Small intestine (tissue), 7 donors: ENCODE measurements around the gene P4HA2. TPM values are rescaled to one million over a fixed set of nuclear protein-coding genes. Genes with fewer than 3 reads are reported as not detected.
A peak's percentile ranks its signal among the peaks of the same experiment; 100 is the strongest.
"Not testable (repeated sequence)": the region's sequence is repeated elsewhere in the genome, so short reads cannot be mapped to it uniquely, and the experiment has no call there.

Experiments used
- DNase-seq, 2 donors: peaks; one replicate each; pipeline versions ENCODE4 v3.0.0 to v3.0.0-alpha.2; 2013
- FAIRE-seq: peaks from 2 replicates; lab custom pipeline; 2012; peaks lifted over from hg19 to GRCh38; lab: Jason Lieb, UNC
- H3K27ac ChIP-seq, 3 donors: one replicate each; pipeline ENCODE4 v1.5.1; 2013; ENCODE audit warnings: low read length in 2 of 3, mild to moderate bottlenecking in 2 of 3, control low read depth in 1 of 3, inconsistent platforms in 1 of 3, low read depth in 1 of 3, moderate library complexity in 1 of 3
- H3K27me3 ChIP-seq, 3 donors: one replicate each; pipeline ENCODE4 v1.6.1; 2013; ENCODE audit warnings: low read length in 3 of 3, inconsistent platforms in 1 of 3; ENCODE audit not compliant: control insufficient read depth in 3 of 3, insufficient read depth in 3 of 3
- H3K36me3 ChIP-seq, 3 donors: one replicate each; pipeline ENCODE4 v1.6.1; 2013; ENCODE audit warnings: low read length in 3 of 3, inconsistent platforms in 1 of 3, low read depth in 1 of 3, mild to moderate bottlenecking in 1 of 3, moderate library complexity in 1 of 3; ENCODE audit not compliant: control insufficient read depth in 3 of 3, insufficient read depth in 2 of 3
- H3K4me1 ChIP-seq, 3 donors: one replicate each; pipeline ENCODE4 v1.6.1; 2013; ENCODE audit warnings: low read length in 2 of 3, inconsistent platforms in 1 of 3, low read depth in 1 of 3, mild to moderate bottlenecking in 1 of 3, moderate library complexity in 1 of 3; ENCODE audit not compliant: control insufficient read depth in 3 of 3, insufficient read depth in 2 of 3
- H3K4me3 ChIP-seq, 3 donors: one replicate each; pipeline ENCODE4 v1.5.1; 2013; ENCODE audit warnings: low read length in 3 of 3, control low read depth in 1 of 3, inconsistent platforms in 1 of 3, low read depth in 1 of 3, mild to moderate bottlenecking in 1 of 3, moderate library complexity in 1 of 3
- H3K9me3 ChIP-seq, 2 donors: one replicate each; pipeline ENCODE4 v1.6.1; 2013; ENCODE audit warnings: low read depth in 1 of 2, low read length in 1 of 2; ENCODE audit not compliant: control insufficient read depth in 2 of 2, insufficient read depth in 1 of 2
- WGBS, 3 donors: extraction: QIAGEN DNeasy Blood & Tissue Kit; methylation state at CpG; one replicate each; pipeline ENCODE4 v1.1.7; 2013; 5-methylcytosine and 5-hydroxymethylcytosine counted together
- polyA plus RNA-seq, 4 donors: library from polyadenylated mRNA; stranded (reverse) in 3 of 4; unstranded in 1 of 4; fragments of 200-250 nt in 3 of 4; fragments of 120-200 nt in 1 of 4; gene quantifications; one replicate each; pipeline versions ENCODE4 v1.2.1 to v1.2.3, GENCODE V29; 2013
- donor health status: healthy with polysubstance abuse.
- donor health status: control.
- donor health status: control.
- donor health status: Bipolar disorder and iron deficiency.
- donor health status: healthy.

Gene P4HA2
- polyA plus RNA-seq, 4 donors, result 15.7 to 34.3 (median 22.0) TPM

- H3K4me3 ChIP-seq, H3K9me3 ChIP-seq, H3K36me3 ChIP-seq, H3K4me1 ChIP-seq, H3K27me3 ChIP-seq, DNase-seq, FAIRE-seq, H3K27ac ChIP-seq: not testable (repeated sequence)
- 84 to 97% (median 86%) methylated on average over 2 to 3 of the region's 5 CpGs for WGBS, 3 donors
Observed at GRCh38 chr5:132161574-132162326, 65.9 kb downstream of the P4HA2 start.

DNA sequence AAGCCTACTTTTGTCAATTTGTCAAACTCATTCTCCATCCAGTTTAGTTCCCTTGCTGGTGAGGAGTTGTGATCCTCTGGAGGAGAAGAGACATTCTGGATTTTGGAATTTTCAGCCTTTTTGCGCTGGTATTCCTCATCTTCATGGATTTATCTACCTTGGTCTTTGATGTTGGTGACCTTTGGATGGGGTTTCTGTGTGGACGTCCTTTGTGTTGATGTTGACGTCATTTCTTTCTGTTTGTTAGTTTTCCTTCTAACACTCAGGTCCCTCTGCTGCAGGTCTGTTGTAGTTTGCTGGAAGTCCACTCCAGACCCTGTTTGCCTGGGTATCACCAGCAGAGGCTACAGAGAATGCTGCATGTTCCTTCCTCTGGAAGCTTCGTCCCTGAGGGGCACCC lies 71.2 kb downstream of the P4HA2 start:
- Histone ChIP-seq H3K27me3 (no peaks in the 10 kb centered on the region), H3K27ac (no peak overlapping the region), H3K36me3 (no peaks in the 10 kb centered on the region), H3K4me3 (no peak overlapping the region), H3K9me3 (no peaks in the 10 kb centered on the region), H3K4me1 (no peaks in the 10 kb centered on the region)
- WGBS, 3 donors, result 41 to 73% (median 56%) methylated on average over 4 of the region's 4 CpGs
- DNase-seq (no peak), FAIRE-seq (no peak)

- Histone ChIP-seq H3K9me3 (no peaks in the 10 kb centered on the region), H3K36me3 (no peaks in the 10 kb centered on the region), H3K4me3 (no peak overlapping the region), H3K4me1 (no peaks in the 10 kb centered on the region), H3K27ac (no peak overlapping the region), H3K27me3 (no peaks in the 10 kb centered on the region)
- no peak for FAIRE-seq
- DNase-seq, result no peak
- 32 to 60% (median 53%) methylated on average over 2 of the region's 2 CpGs for WGBS, 3 donors
Observed at GRCh38 chr5:132150565-132150964, 77.1 kb downstream of the P4HA2 start.

GRCh38 chr5:132147663-132148062 lies 80.0 kb downstream of the P4HA2 start:
- DNase-seq (no peak), FAIRE-seq (no peak)
- Histone ChIP-seq H3K36me3 (no peaks in the 10 kb centered on the region), H3K9me3 (peaks cover 0 to 5% of the 10 kb centered on the region in 2 donors), H3K27me3 (no peaks in the 10 kb centered on the region), H3K4me3 (no peak overlapping the region), H3K4me1 (no peaks in the 10 kb centered on the region), H3K27ac (no peak overlapping the region)
- 77 to 84% (median 80%) methylated on average over 3 of the region's 3 CpGs for WGBS, 3 donors

GRCh38 chr5:132145326-132145725 lies 82.3 kb downstream of the P4HA2 start:
- not testable (repeated sequence) for H3K27me3 ChIP-seq, H3K9me3 ChIP-seq, H3K36me3 ChIP-seq, DNase-seq, H3K4me1 ChIP-seq, FAIRE-seq, H3K4me3 ChIP-seq, H3K27ac ChIP-seq
- 94 to 100% (median 96%) methylated on average over 3 of the region's 3 CpGs for WGBS, 3 donors

DNA sequence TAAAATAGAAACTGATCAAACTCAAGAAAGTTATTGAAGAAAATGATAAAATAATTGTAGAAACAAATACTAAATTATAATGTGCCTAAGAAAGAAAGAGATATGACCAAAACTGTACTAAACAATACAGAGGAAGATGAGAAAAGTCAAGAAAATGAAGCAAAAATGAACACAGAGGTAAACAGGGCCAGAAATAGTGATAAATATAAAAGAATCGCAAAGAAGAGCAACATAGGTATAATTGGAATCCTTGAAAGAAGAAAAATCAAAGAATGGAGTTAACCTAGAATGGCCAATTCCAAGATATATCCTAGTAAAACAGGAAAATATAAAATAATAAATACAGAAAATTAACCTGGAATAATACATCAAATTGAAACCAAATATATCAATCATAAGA lies 84.5 kb downstream of the P4HA2 start:
- Histone ChIP-seq H3K9me3 (peaks cover 0 to 8% of the 10 kb centered on the region in 2 donors), H3K27me3 (no peaks in the 10 kb centered on the region), H3K36me3 (no peaks in the 10 kb centered on the region), H3K4me3 (no peak overlapping the region), H3K27ac (no peak overlapping the region), H3K4me1 (no peaks in the 10 kb centered on the region)
- DNase-seq (no peak), FAIRE-seq (peak; percentile 26)
- WGBS, 3 donors, result 95 to 100% (median 97%) methylated on average over 1 of the region's 1 CpG

DNA sequence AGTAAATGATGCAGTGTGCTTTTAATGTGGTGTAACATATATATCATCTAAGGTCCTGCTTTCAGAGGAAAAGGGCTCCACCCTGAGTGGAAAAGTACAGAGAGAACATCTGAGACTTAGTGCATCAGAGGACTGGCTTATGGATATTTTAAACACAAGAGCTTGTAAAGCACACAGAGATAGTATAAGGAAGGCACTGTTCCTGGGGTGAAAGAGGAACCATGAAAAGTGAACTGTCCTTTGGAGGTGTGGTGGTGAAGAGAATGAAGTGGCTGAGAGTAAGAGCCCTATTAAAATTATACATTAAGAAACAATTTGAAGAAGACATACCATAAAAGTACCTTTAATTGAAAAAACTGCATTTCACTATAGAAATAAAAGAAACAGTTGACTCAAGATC lies 85.2 kb downstream of the P4HA2 start:
- no peak overlapping the region for H3K4me3 ChIP-seq
- H3K36me3 ChIP-seq, result no peaks in the 10 kb centered on the region
- no peak overlapping the region for H3K27ac ChIP-seq
- FAIRE-seq (no peak), DNase-seq (no peak)
- no peaks in the 10 kb centered on the region for H3K27me3 ChIP-seq
- H3K9me3 ChIP-seq, result peaks cover 0 to 8% of the 10 kb centered on the region in 2 donors
- H3K4me1 ChIP-seq, result no peaks in the 10 kb centered on the region
